Ascending aorta (tissue), 2 donors: Measurements from ENCODE around the gene EME2. TPM values are rescaled to one million over a fixed set of nuclear protein-coding genes. Genes with fewer than 3 reads are reported as not detected.
"Not testable (repeated sequence)": the region's sequence is repeated elsewhere in the genome, so short reads cannot be mapped to it uniquely, and the experiment has no call there.

ENCODE experiments used
- DNase-seq, 2 donors: peaks; one replicate each; pipeline ENCODE4 v3.0.0-alpha.2; 2019; ENCODE audit warnings: low spot score in 2 of 2
- H3K27ac ChIP-seq, 2 donors: fragments of 200-600 bp; sonication (generic); one replicate each; pipeline ENCODE4 v1.5.1; 2016 to 2017; ENCODE audit warnings: mild to moderate bottlenecking in 1 of 2
- H3K27me3 ChIP-seq: fragments of 200-600 bp; sonication (generic); one replicate; pipeline ENCODE4 v1.5.1; 2017
- H3K36me3 ChIP-seq, 2 donors: fragments of 200-600 bp; sonication (generic); one replicate each; pipeline ENCODE4 v1.5.1; 2016
- H3K4me1 ChIP-seq, 2 donors: fragments of 200-600 bp; sonication (generic); one replicate each; pipeline ENCODE4 v1.5.1; 2016 to 2017; ENCODE audit warnings: mild to moderate bottlenecking in 1 of 2
- H3K4me3 ChIP-seq, 2 donors: fragments of 200-600 bp; sonication (generic); one replicate each; pipeline ENCODE4 v1.5.1; 2016 to 2017; ENCODE audit warnings: mild to moderate bottlenecking in 1 of 2
- H3K9me3 ChIP-seq, 2 donors: fragments of 200-600 bp; sonication (generic); one replicate each; pipeline ENCODE4 v1.5.1; 2016
- intact Hi-C: fragments of 100-400 bp; cut with DNase I; formaldehyde crosslinking; loops from one replicate; pipeline ENCODE4 v1.15.1; 2023
- total RNA-seq: library from RNA; depleted of rRNA; stranded (reverse); fragments of >200 nt; gene quantifications from one replicate; pipeline ENCODE4 v1.1.0, GENCODE V29; 2016
- TF ChIP-seq, protein P1 (sequence below), 3 experiments: fragments of 200-600 bp in 2 of 3; fragments of 450-650 bp in 1 of 3; sonication (generic) in 2 of 3; IDR thresholded peaks; one replicate each; pipeline ENCODE4 v1.5.1; 2016 to 2019; ENCODE audit warnings: antibody characterized with exemption in 3 of 3, mild to moderate bottlenecking in 1 of 3, moderate library complexity in 1 of 3

The EME2 gene
- total RNA-seq, 1 donor from 2014 or later = 25.3 TPM

DNA sequence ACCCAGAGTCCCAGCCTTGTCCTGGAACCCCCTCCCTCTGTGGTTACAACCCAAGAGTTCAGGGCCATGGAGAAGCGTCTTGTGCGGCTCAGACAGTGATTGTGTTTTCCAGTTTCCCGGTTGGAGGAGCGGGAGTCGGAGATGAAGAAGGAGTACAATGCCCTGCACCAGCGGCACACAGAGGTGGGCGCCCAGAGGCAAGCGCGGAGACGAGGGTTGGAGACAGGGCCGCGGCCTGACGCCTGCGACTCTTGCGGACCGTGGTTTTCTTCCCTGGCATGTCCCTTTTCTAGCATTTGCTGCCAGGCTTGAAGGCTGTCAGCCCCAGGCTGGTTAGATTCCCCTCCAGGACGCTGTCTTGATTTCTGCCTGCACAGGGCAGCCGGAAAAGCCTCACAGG lies 43.6 kb upstream of the EME2 start:
- Histone ChIP-seq H3K4me1 (no peaks in the 10 kb centered on the region), H3K36me3 (peaks cover 59 to 82% of the 10 kb centered on the region in 2 donors), H3K27me3 (no peaks in the 10 kb centered on the region), H3K9me3 (no peaks in the 10 kb centered on the region), H3K4me3 (no peak overlapping the region), H3K27ac (no peak overlapping the region)
- TF ChIP-seq, protein P1, sequence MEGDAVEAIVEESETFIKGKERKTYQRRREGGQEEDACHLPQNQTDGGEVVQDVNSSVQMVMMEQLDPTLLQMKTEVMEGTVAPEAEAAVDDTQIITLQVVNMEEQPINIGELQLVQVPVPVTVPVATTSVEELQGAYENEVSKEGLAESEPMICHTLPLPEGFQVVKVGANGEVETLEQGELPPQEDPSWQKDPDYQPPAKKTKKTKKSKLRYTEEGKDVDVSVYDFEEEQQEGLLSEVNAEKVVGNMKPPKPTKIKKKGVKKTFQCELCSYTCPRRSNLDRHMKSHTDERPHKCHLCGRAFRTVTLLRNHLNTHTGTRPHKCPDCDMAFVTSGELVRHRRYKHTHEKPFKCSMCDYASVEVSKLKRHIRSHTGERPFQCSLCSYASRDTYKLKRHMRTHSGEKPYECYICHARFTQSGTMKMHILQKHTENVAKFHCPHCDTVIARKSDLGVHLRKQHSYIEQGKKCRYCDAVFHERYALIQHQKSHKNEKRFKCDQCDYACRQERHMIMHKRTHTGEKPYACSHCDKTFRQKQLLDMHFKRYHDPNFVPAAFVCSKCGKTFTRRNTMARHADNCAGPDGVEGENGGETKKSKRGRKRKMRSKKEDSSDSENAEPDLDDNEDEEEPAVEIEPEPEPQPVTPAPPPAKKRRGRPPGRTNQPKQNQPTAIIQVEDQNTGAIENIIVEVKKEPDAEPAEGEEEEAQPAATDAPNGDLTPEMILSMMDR (IDR thresholded peaks at IDR 0.05) = no peak
- intact Hi-C loops = no loop called here
- DNase-seq = no peak

DNA sequence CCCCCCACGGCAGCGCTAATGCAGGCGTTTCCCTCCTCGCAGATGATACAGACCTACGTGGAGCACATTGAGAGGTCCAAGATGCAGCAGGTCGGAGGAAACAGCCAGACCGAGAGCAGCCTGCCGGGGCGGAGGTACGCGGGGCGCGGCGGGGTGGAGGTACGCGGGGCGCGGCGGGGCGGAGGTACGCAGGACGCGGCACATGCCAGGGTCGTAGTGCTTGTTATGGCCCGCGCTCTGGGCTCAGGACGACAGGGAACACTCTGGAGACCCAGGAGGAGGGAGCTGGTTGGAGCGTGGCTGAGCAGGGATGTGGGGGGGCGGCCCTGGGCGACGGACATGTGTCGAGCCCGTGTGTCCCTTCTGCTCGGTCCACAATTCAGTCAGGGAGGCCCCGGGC lies 43.2 kb upstream of the EME2 start:
- no peak for DNase-seq
- no peak overlapping the region for H3K4me3 ChIP-seq
- no peaks in the 10 kb centered on the region for H3K9me3 ChIP-seq
- intact Hi-C loops = no loop called here
- no peak overlapping the region for H3K27ac ChIP-seq
- no peaks in the 10 kb centered on the region for H3K4me1 ChIP-seq
- TF ChIP-seq, protein P1 (IDR thresholded peaks at IDR 0.05) = no peak
- no peaks in the 10 kb centered on the region for H3K27me3 ChIP-seq
- peaks cover 63 to 82% of the 10 kb centered on the region in 2 donors for H3K36me3 ChIP-seq

- TF ChIP-seq, protein P1 (IDR thresholded peaks at IDR 0.05) = no peak
- Histone ChIP-seq H3K4me1 (no peaks in the 10 kb centered on the region), H3K9me3 (no peaks in the 10 kb centered on the region), H3K27ac (no peak overlapping the region), H3K36me3 (peaks cover 65 to 74% of the 10 kb centered on the region in 2 donors), H3K27me3 (no peaks in the 10 kb centered on the region), H3K4me3 (no peak overlapping the region)
- intact Hi-C loops = no loop called here
- no peak for DNase-seq
These were observed 41.5 kb upstream of the EME2 start for GRCh38 chr16:1731073-1731472.

- Histone ChIP-seq H3K27ac (no peak overlapping the region), H3K27me3 (no peaks in the 10 kb centered on the region), H3K4me3 (no peak overlapping the region), H3K36me3 (peaks cover 60 to 69% of the 10 kb centered on the region in 2 donors), H3K4me1 (no peaks in the 10 kb centered on the region), H3K9me3 (no peaks in the 10 kb centered on the region)
- TF ChIP-seq, protein P1 (IDR thresholded peaks at IDR 0.05) = no peak
- DNase-seq = no peak
- intact Hi-C loops = no loop called here
These were observed 41.0 kb upstream of the EME2 start for GRCh38 chr16:1731603-1732002.

DNA sequence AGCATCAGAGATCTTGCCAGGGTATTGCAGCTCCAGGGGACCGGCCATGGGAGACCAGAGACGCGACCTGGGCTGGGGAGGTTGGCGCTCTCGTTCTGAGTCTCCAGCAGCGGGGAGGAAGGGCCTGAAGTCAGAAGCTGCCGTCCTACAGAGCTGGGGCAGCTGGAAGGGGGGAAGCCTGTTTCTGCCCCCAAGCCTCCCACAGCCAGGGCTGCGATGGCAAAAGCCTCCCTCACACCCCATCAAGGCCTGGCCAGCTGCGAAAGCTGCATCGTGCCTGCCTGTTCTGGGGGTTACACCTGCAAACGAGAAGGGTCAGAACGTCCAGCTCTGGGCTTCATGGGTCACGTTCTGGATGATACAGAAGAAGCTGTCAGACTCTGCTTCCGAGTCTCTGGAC lies 40.5 kb upstream of the EME2 start:
- intact Hi-C loops = no loop called here
- no peaks in the 10 kb centered on the region for H3K9me3 ChIP-seq
- H3K36me3 ChIP-seq = peaks cover 57 to 65% of the 10 kb centered on the region in 2 donors
- no peak for DNase-seq
- H3K27ac ChIP-seq = no peak overlapping the region
- H3K4me1 ChIP-seq = no peaks in the 10 kb centered on the region
- TF ChIP-seq, protein P1 (IDR thresholded peaks at IDR 0.05) = no peak
- no peaks in the 10 kb centered on the region for H3K27me3 ChIP-seq
- H3K4me3 ChIP-seq = no peak overlapping the region

DNA sequence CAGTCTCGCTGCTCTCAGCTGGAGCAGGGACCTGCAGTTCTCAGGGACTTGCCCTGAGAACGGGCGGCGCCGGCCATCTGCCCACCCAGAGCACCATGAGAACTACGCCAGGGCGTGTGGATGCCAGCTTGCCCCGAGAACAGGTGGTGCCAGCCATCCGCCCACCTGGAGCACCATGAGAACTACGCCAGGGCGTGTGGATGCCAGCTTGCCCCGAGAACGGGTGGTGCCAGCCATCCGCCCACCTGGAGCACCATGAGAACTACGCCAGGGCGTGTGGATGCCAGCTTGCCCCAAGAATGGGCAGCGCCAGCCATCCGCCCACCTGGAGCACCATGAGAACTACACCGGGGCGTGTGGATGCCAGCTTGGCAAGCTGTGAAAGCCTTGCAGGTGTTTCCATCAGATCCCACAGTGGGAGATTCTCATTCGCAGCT lies 40.0 kb upstream of the EME2 start:
- intact Hi-C loops, H3K27ac ChIP-seq, H3K4me1 ChIP-seq, H3K27me3 ChIP-seq, DNase-seq, H3K9me3 ChIP-seq, H3K4me3 ChIP-seq: not testable (repeated sequence)
- H3K36me3 ChIP-seq = peaks cover 55 to 60% of the 10 kb centered on the region in 2 donors
